H1 (cell line): Measurements from ENCODE around the gene ZMIZ1.

Experiments used
- EGR1 ChIP-seq: IDR thresholded peaks from 2 replicates; pipeline ENCODE4 v1.6.1; 2011; ENCODE audit warnings: low read depth, low read length, borderline replicate concordance
- JUN ChIP-seq: IDR thresholded peaks from 2 replicates; pipeline ENCODE4 v1.6.1; 2011; ENCODE audit warnings: low read depth, mild to moderate bottlenecking, improper control_type of control experiment, low read length
- SAP30 ChIP-seq: fragments of 300-600 bp; sonication (generic); IDR thresholded peaks from 2 replicates; pipeline ENCODE4 v1.7.1; 2012; ENCODE audit warnings: low read length, moderate library complexity, mild to moderate bottlenecking, inconsistent platforms; ENCODE audit not compliant: insufficient read depth, insufficient replicate concordance
- SP1 ChIP-seq: IDR thresholded peaks from 2 replicates; pipeline ENCODE4 v1.6.1; 2011; ENCODE audit warnings: low read depth, low read length
- TAF1 ChIP-seq: IDR thresholded peaks from 2 replicates; pipeline ENCODE4 v1.6.1; 2011; ENCODE audit warnings: mild to moderate bottlenecking, low read depth, low read length
- TCF12 ChIP-seq: IDR thresholded peaks from 2 replicates; pipeline ENCODE4 v1.6.1; 2011; ENCODE audit warnings: low read depth, mild to moderate bottlenecking, low read length
- TF ChIP-seq, protein P1 (sequence below): IDR thresholded peaks from 2 replicates; pipeline ENCODE4 v1.6.1; 2012; ENCODE audit warnings: inconsistent platforms
- TF ChIP-seq, protein P2 (sequence below), 3 experiments: IDR thresholded peaks; 1 replicate in 2 of 3; 2 replicates in 1 of 3; pipeline versions ENCODE4 v1.5.1 to v1.6.1; 2011; ENCODE audit warnings: low read length in 3 of 3, mild to moderate bottlenecking in 3 of 3, inconsistent platforms in 2 of 3, low read depth in 1 of 3, moderate library complexity in 1 of 3; ENCODE audit not compliant: insufficient read depth in 1 of 3; ENCODE audit errors: control extremely low read depth in 1 of 3
- TF ChIP-seq, protein P3 (sequence below): IDR thresholded peaks from 2 replicates; pipeline ENCODE4 v1.6.1; 2011; ENCODE audit warnings: low read depth, mild to moderate bottlenecking, low read length; ENCODE audit not compliant: insufficient read depth

DNA sequence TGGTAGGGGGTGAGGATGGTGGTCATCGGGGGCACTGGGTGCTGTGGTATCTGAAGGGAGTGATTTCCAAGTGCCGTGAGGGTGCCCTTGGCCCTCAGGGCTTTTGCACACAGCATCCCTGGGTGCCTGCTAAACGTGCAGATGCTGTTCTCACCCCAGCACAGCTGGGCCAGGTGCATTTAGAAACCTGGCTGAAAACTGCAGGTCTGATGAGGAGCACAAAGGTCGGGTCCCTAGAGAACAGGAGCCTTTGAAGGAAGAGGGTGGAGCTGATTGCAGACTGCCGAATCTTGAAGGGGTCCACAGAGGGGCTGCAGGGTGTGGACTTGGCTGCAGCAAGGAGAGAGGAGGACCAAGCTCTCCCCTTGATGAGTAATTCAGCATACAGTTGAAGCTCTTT, 32.0 kb downstream of the ZMIZ1 start:
- TF ChIP-seq, protein P1, sequence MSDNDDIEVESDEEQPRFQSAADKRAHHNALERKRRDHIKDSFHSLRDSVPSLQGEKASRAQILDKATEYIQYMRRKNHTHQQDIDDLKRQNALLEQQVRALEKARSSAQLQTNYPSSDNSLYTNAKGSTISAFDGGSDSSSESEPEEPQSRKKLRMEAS = no peak
- TF ChIP-seq EGR1 (no peak), SAP30 (no peak), TAF1 (no peak), TCF12 (no peak), SP1 (no peak), JUN (no peak)
- TF ChIP-seq, protein P2, sequence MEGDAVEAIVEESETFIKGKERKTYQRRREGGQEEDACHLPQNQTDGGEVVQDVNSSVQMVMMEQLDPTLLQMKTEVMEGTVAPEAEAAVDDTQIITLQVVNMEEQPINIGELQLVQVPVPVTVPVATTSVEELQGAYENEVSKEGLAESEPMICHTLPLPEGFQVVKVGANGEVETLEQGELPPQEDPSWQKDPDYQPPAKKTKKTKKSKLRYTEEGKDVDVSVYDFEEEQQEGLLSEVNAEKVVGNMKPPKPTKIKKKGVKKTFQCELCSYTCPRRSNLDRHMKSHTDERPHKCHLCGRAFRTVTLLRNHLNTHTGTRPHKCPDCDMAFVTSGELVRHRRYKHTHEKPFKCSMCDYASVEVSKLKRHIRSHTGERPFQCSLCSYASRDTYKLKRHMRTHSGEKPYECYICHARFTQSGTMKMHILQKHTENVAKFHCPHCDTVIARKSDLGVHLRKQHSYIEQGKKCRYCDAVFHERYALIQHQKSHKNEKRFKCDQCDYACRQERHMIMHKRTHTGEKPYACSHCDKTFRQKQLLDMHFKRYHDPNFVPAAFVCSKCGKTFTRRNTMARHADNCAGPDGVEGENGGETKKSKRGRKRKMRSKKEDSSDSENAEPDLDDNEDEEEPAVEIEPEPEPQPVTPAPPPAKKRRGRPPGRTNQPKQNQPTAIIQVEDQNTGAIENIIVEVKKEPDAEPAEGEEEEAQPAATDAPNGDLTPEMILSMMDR (IDR thresholded peaks at IDR 0.05; ENCODE audit: control extremely low read depth in 1 of 3, insufficient read depth in 1 of 3, low read depth in 1 of 3, low read length in 3 of 3) = no peak
- TF ChIP-seq, protein P3, sequence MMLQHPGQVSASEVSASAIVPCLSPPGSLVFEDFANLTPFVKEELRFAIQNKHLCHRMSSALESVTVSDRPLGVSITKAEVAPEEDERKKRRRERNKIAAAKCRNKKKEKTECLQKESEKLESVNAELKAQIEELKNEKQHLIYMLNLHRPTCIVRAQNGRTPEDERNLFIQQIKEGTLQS = no peak
